Measurements from ENCODE around the gene CEP43.

CEP43 gene

GRCh38 chr6:167015302-167015701 is 16.1 kb downstream of the CEP43 start:
- no peak for DNase-seq

GRCh38 chr6:167020206-167020605 is 21.0 kb downstream of the CEP43 start:
- DNase-seq: no peak

DNA sequence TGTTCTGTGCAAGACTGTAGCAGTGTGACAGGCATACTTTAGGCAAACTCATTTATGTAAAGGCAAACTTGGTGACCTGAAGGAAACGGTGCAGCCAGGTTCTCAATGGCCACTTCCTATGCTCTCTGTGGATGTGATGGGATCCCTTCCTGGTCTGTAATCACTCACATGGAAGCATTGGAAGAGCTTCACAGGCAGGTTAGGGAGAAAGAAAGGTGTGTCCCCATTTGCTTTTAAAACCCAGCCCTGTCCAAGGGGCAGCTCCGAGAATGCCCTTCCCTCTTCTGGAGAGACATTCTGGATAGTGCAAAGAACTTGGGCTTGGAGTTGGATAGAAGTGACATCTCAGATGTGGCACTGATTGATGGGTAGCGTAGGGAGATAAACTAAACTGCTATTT is 28.1 kb downstream of the CEP43 start:
- DNase-seq: no peak

DNA sequence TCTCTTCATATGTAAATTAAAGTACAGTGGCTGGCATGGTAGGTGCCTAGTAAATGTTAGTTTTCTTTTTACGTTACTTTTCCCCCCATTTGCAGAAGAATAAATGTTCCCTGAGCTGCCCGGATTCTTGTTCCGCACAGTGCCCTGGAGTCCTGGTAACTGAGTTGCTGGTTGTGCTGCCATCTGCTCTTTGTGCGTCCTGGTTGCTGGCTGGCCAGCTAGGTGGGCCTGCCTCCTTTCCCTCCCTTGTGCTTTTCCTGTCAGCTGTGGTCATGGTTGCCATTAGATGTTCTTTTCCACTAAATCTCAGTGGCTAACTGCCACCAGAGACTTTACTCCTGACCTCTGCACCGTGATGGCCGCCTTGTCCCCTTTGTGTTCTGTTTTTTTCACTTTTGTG is 28.6 kb downstream of the CEP43 start:
- no peak for DNase-seq

DNA sequence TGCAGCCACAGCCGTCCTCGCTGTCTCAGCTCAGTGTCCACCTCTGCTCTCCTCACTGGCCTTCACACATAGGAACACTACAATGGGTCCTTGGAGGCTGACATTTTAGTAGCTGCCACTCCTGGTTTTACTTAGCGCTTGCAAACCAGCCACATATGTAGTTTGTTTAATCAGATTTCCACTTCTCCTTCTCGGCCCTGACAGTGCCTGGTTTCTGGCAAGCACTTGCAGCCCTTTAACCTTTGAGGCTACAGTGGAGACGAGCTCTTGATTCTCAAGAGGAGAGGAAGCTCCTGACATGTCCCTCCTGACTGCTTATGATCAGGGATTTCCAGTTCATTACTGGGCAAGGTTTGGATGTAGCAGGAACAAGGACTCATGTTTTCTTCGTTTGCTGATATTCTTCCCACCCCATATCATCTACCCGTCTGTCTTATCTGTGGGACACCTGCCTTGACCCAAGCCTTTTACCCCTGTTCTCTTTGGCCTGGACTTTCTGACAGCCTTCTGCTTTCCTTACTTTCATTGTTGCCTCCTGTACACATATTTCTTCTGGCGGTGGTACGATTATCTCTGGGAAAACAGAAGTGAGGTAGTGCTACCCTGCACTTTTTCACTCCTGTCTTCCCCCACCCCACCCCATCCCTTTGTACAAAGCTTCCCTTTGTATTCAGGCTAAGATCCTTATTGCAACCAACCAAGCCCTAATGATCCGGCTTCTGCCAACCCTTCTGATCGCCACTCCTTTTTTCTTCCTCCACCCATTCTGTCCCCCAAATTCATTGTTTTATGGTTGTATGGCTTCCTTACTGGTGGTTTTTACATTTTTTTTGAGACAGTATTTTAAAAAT is 31.2 kb downstream of the CEP43 start:
- DNase-seq: no peak

GRCh38 chr6:167031082-167031709 is 32.0 kb downstream of the CEP43 start:
- DNase-seq: no peak

DNA sequence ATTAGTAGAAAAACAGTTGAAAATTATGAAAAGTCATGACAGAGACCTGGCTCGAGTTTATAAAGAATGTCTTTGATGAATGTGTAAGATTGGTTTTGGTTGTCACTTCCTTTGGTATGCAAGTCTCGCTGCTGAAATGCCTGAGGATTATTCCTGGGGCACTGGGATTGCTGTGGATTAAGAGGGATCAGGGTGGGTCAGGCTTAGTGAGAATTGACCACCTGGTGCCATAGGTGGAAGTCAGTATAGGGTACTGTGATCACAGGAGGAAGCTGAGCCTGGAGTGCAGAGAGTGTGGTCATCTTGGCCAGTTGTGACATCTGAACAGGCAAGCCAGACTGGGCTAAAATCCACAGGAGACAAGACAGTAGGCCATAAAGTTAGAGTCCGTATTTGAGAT is 34.9 kb downstream of the CEP43 start:
- no peak for DNase-seq

GRCh38 chr6:167037762-167038161 is 38.6 kb downstream of the CEP43 start:
- DNase-seq: no peak

GRCh38 chr6:167044696-167045095 is 45.5 kb downstream of the CEP43 start:
- no peak for DNase-seq

GRCh38 chr6:167045828-167046580 is 46.8 kb downstream of the CEP43 start:
- no peak for DNase-seq

- no peak for DNase-seq
Measured at GRCh38 chr6:167046861-167047495, 47.8 kb downstream of the CEP43 start.

GRCh38 chr6:167047554-167047953 is 48.4 kb downstream of the CEP43 start:
- DNase-seq: peak; percentile 33
